Dermis blood vessel endothelial cell (primary cell): Measurements from ENCODE around the gene SHMT2. TPM values are rescaled to one million over a fixed set of nuclear protein-coding genes. Genes with fewer than 3 reads are reported as not detected.
A peak's percentile ranks its signal among the peaks of the same experiment; 100 is the strongest.

ENCODE experiments used
- DNase-seq: peaks from one replicate; pipeline ENCODE4 v3.0.0; 2010
- total RNA-seq: library from RNA; depleted of rRNA; stranded (reverse); fragments of >200 nt; gene quantifications from 2 replicates; pipeline ENCODE4 v1.2.3, GENCODE V29; 2014

Gene SHMT2
- total RNA-seq, 1 donor from 2014 or later = 140 TPM

DNA sequence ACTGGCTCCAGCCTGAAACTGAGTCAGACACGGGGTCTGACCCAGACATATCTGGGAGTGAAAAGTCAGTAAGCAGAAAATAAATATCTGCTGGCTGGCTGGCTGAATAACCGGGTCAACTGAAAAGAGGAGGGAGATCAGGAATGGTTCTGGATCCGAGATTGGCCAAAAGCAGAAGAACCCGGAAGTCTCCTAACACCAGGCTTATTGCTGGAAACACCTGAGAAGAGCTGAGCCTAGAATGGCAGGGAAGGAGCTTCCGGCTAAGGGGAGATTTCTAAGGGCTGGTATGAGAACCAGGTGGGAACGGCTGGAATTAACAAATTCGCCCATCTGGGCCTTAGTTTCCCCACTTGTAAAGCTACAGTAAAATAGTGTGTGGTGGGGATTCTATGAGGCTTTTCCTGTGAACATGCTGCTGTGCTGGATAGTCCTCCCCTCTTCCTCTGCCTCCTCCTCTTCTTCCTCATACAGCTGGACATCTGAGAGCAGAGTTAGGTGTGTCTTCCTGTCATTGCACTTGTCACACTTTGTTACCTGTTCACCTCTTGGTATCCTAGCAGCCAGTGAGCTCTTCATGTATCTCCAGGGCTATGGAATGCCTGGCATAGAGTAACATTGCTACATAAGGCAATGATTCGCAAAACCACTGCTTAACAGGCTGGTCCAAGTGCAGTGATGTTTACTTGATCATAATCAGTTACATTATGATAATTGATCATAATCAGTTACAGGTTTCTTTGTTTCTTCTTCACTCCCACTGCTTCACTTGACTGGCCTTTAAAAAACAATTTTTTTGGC lies 2.0 kb upstream of the SHMT2 start:
- no peak for DNase-seq

DNA sequence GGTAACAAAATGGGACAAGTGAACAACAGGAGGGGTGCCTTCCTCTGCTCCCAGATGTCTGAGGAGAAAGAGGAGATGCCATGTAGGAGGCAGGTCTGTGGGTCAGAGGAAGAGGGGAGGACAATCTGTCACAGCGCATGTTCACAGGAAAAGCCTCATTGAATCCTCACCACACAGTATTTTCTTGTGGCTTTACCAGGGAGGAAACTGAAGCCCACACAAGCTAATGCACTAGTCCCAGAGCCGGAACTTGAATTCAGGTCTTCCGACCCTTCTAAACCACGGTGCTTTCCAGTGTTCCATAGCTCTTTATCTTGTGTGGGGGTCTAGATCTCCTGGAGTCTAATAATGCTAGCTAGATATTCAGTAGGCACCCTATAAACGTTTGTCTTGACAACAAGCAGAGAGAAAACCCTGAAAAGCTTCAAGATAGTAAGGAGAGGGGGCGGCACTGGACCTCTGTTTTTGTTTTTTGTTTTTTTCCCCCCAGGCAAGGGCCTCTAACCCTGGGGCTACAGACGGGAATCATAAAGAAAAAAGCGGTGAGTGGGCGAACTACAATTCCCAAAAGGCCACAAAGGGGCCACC lies 371 bp upstream of the SHMT2 start:
- no peak for DNase-seq

DNA sequence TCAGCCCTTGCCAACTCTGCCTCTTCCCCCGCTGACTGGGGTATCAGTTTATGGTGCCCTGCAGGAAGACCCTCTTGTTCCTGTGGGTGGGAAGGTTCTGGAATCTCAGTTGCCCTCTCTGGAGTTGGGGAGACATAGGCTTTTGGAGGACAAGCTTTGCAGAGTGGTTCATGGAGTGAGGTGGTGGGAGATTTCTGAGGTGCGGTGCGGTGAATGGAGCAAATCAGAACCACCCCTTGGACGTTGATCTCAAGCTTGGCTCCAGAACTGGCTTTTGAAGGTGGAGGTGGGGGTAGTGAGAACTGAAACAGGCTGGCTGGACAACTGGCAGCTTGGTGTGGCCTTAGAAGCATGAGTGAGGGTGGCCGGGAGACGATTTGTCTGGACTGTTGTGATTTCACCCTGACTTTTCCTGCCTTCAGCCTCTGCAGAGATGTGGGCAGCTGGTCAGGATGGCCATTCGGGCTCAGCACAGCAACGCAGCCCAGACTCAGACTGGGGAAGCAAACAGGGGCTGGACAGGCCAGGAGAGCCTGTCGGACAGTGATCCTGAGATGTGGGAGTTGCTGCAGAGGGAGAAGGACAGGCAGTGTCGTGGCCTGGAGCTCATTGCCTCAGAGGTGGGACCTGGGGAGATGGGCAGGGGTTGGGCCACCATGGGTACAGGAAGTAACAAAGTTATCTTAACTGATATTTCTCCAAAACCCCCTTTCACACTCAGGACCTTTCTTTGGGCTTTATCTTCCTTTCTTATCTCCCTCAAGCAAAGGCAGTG lies 1.1 kb downstream of the SHMT2 start:
- no peak for DNase-seq

DNA sequence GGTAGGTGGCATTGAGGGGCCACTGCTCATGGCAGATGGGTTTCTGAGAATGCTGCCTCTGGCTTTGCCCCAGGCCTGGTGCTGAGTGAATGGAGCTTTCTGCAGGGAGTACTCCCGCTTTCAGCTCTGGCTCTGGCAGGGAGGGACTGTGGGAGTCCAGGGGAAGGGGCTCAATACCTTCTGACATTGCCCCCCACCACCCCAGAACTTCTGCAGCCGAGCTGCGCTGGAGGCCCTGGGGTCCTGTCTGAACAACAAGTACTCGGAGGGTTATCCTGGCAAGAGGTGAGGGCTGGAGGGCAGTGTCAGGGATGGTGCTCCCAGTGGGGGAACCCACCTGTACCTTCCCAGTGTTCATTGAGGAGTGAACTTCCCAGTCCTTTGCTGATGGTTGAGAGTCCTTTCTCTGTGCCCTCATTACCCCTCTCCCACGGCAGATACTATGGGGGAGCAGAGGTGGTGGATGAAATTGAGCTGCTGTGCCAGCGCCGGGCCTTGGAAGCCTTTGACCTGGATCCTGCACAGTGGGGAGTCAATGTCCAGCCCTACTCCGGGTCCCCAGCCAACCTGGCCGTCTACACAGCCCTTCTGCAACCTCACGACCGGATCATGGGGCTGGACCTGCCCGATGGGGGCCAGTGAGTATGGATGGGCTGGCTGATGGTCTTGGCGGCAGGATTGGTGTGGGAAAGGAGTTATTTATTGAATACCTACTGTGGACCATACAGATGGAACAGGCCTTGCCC lies 1.9 kb downstream of the SHMT2 start:
- DNase-seq = no peak

DNA sequence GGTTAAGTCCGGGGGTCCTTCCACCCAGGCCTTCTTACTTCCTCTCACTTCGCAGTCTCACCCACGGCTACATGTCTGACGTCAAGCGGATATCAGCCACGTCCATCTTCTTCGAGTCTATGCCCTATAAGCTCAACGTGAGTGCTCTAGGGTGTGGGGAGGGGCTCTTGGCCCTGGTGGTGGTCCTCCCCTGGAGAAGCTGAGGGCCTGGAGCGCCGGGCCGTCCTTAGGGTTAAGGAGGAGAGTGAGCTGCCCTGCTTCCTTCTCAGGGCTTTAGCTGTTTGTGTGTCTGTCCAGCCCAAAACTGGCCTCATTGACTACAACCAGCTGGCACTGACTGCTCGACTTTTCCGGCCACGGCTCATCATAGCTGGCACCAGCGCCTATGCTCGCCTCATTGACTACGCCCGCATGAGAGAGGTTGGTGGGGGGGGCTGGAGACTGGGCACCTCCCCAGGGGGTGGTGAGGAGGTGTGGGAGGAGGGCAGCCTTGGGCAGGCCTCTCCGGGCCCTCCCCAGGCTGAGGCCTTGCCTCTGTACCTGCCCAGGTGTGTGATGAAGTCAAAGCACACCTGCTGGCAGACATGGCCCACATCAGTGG lies 2.7 kb downstream of the SHMT2 start:
- DNase-seq = no peak

DNA sequence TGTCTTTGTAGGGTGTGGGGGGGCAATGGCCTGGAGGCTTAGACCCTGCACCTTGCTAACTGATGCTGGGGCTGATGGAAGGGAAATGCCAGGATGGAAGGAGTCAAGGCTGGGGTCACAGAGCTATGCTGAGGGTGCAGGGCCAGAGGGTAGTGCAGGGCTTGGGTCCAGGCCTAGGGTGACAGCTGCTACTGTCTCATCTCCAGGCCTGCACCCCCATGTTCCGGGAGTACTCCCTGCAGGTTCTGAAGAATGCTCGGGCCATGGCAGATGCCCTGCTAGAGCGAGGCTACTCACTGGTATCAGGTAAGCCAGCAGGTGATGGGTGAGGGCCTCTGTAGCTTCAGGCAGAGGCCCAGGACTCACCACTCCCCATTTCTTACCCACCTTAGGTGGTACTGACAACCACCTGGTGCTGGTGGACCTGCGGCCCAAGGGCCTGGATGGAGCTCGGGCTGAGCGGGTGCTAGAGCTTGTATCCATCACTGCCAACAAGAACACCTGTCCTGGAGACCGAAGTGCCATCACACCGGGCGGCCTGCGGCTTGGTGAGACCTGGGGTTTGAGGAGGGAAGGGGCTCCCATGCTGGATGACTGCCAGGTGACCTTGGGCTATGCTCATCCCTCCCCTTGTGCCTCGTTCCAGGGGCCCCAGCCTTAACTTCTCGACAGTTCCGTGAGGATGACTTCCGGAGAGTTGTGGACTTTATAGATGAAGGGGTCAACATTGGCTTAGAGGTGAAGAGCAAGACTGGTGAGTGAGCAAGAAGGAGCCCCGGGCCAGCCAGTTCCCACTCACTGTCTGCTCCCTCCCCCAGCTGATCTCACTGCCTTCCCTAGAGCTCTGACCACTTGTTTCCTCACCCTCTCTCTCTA lies 4.1 kb downstream of the SHMT2 start:
- no peak for DNase-seq

DNA sequence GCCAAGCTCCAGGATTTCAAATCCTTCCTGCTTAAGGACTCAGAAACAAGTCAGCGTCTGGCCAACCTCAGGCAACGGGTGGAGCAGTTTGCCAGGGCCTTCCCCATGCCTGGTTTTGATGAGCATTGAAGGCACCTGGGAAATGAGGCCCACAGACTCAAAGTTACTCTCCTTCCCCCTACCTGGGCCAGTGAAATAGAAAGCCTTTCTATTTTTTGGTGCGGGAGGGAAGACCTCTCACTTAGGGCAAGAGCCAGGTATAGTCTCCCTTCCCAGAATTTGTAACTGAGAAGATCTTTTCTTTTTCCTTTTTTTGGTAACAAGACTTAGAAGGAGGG lies 4.7 kb downstream of the SHMT2 start:
- DNase-seq = no peak

DNA sequence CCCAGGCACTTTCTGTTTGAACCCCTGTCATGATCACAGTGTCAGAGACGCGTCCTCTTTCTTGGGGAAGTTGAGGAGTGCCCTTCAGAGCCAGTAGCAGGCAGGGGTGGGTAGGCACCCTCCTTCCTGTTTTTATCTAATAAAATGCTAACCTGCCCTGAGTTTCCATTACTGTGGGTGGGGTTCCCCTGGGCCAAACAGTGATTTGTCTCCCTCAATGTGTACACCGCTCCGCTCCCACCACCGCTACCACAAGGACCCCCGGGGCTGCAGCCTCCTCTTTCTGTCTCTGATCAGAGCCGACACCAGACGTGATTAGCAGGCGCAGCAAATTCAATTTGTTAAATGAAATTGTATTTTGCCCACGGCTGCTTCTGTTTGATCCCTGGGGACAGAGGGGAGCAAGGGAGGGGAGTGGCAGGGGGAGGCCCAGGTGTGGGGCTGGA lies 5.1 kb downstream of the SHMT2 start:
- DNase-seq = no peak

DNA sequence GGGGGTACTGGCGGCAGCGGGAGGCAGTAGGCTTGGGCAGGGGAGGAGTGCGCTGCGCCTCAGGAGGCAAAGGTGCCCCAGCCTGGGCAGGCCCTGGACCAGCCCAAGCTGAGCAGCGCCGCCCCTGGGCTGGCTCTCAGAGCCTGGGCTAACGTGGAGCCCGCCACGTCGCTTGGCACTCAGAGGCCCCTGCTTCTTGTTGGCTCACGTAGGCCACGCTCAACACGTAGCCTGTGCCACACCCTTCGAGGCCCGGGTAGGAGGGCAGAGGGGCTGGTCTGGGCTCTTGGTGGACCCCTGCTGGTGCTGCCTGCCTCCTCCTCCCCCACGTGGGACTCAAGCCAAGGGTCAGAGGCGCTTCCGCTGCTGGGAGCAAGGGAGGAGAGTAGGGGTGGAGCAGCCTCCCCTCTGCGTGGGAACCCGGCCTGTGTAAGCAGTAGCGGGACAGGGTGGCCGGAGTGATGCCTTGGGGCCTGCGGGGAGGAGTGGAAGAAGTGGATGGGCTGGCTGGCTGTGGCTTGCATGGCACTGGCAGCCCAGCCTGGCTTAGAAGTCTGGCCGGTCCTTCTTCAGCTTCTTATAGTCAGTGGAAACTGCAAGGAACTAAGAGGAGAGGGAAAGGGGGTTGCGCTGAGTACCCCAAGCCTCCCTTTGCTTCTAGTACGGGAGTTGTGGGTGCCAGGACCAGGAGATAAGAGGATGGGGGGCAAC lies 5.7 kb downstream of the SHMT2 start:
- no peak for DNase-seq

DNA sequence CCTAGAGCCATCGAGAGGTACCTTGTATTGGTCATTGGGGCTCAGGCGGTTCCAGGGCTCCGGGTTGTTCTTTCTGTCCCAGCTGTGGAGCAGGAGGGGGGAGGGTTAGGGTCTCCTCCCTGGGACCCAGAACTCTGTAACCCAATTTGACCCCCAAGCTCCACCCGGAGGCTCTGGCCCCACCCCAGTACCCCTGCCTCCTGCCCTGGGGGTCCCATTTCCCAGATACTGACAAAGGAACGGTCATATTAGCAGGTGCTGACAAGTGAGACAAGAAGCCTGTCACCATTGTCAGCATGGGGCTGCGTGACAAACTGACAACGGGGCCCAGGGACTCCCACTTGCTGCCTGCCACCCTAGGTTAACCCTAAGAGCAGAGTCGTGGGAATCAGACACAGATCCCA lies 6.2 kb downstream of the SHMT2 start:
- no peak for DNase-seq

DNA sequence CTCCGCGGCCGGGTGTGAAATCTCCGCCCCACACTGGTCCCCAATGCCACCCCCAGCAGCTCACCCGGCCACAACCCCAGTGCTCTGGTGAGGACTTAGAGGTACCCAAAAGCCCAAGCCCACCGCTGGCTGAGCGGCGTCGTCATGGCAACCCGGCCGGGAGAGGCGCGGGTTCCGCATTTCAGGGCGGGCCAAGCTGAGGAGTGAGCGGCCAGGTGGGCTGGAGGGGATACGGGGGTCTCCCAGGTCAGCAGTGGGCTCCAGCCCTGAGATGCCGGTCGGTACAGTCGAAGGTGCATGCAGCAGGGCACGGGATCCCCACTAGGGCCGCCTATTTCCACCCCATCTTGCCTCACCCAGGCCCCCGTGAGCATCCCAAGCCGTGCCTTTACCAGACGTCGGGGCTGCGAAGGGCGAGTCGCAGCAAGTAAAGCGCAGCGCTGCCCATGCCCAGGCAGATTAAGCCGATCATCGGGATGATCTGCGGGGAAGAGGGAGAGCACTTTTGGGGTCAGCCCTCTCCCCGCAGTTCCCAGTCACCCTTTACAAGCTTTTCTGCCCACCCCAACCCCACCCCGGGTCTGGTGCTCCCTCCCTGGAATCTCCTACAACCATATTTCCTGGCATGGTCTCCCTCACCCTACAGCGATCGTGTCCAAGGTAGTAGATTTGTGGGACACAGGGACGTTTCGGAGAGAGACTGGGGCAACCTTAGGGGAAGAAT lies 6.9 kb downstream of the SHMT2 start:
- DNase-seq = no peak

DNA sequence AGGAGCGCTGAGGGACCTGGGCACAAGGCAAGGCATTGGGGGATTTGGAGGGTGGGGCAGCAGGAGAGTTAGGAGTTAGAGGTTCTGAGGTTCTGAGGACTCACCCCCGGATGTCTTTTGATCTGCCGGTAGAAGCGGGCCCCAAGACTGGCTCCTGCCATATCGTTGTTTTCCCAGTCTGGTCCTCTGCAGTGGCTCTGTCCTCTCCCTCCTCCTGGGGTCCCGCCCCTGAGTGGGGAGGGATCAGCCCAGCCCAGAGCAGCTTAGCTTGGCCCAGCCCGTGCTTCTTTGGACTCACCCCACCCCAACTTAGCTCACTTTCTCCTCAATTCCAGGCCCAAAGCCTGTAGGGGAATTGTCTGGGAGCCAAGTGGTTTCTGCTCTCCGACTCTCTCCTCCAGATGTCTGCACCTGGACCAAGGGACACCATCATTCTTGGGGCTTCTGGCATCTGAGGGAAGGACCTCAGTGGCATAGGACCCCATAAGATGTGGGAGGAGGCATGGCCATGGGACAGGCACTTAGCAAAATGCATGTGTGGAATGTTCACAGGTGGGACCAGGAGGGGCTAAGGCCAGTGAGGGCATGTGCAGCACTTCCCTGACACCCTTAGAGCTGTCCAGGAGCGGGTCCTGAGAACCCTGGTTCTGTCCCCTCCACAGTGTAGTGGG lies 7.5 kb downstream of the SHMT2 start:
- DNase-seq = no peak

DNA sequence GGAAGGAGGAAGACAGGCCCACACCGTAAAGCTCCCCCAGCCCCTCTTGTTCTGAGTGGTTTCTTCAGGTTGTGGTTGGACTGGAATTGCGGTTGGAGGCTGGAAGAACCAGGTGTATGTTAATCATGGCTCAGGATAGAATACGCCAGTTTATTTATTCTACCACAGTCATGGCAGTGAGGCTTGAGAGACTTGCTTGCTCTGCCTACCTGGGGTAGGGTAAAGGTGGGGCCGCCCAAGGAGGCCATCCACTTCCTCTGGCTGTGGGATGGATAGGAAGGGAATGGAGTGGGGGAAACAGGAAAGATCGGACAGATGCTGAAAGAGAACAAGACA lies 8.1 kb downstream of the SHMT2 start:
- DNase-seq = no peak

DNA sequence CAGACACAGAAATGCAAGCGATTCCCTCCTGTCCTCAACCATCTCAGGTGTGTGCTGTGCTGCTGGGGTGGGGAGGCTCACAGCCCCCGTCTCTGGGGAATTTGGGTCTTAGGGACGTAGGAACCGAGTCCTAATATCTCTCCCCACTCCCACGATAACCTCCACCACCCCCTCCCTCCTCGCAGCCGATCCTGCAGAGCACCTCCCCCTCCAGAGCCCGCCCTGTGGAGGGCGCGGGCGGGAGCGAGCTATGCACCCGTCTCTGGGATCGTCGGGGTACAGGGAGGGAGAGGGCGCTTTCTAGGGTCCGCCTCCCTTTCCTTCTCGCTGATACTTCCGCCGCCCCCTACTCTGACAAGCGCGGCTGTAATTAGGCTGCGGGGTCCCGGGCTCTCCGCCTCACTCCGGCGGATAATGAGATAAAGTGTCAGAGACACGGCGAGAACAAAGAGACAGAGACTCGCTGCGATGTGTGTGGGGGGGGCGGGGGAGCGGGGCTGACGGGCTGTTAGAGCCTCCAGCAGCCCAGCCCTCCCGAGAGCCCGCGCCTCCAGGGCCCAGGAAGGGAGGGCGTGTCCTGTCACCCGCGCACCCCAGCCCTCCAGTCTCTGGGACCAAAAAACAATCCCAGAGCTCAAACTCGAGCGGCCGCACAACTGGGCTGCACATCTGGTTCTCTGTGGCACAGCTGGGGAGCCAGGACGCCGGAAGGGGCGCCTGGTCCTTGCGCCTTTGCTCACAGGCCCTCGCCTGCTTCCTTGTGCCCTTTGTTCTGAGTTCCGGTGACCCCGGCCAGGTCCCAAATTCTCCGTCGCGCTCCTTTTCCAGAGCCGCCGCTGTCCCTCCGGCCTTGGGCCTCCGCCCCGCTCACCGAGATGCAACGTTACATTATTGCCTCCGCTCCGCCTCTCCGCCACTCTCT lies 8.7 kb downstream of the SHMT2 start:
- DNase-seq = no peak

DNA sequence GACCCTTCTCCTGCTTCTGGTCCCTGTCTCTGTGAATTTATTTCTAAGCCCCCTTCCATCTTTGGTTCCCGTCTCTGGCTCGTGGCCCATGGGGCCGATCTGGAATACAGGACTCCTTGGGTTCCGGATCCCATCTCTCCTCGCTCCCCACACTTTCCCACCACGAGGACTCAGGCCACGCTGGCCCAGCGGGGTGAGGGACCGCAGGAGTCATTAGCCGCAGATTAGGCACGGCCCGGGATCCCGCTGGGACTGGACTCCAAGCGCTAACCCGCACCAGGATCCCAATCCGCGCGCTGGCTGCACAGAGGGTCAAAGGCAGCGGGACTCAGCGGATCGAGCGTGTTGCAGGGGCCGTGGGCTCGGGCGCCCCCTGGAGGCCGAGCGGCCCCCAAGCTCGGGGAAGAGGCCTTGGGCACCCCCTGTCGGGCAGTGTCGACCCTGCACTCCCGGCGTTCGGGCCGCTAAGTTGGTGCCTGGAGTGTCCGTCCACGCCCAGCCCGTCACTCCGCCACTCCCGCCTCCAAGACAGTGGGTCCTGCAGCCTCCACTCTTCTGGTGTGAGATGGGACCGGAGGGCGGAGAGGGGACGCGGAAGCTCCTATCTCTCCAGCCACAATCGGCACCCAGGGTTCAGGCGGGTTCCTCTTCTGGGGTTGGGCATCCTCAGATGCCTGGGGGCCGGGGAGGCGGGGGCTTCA lies 9.5 kb downstream of the SHMT2 start:
- DNase-seq = peak; percentile 92

DNA sequence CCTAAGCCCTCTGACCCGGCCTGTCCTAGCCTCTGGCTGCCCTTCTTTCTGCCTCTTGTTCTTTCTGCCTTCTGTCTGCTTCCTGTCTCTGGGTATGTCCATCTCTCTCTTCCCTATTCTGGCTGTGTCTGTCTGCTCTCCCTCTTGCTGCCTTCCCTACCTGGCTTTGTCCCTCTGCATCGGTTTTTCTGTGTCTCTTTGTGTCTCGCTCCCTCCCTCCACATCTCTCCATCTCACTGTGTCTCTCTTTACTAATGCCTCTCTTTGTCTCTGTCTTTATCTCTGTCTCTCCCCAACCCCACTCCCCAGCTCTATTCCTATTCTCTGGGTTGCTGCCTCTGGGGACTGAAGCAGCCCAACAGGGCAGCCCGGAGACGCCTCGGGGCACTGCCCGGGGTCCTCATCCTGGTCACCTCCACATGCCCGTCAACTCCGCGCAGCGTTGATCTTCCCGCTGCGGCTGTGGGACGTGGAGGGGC lies 10.1 kb downstream of the SHMT2 start:
- no peak for DNase-seq

DNA sequence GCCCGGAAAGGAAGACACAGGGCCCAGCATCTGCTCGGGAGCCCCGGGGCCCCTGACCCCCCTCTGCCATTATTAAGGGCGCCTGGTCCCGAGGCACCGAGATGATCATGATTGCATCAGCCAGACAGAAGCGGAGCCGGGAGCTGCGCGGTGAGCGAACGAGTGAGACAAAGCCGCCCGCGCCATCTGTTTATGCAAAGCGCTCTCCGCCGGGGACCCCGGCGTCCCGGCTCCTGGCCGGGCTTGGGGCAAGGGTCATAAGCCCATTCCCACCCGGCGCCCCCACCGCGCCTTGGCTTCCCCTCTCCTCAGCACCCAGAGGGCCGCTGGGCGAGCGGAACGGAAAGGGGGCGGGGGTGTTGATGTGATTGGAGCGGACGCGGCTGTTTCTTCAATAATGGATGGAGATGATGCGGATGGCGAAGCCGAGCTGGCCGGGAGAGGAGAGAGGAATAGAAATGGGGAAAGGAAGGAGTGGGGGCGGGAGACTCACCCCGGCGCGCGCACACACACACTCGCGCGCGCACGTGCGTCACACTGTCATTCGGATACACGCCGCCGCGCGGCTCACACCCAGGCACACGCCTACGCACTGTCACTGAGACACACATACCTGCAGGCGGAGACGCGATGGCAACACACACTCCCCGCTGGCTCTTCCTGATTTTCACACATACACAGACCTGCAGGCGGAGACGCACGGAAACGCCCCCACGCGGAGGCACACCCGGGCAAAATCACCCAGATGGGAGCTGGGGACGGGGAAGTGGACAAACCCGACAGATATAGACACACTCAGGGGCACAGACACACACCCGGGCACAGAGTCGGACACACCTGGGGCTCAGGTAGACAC lies 10.8 kb downstream of the SHMT2 start:
- no peak for DNase-seq
